ENCODE results near the gene CENPO.
A peak's percentile ranks its signal among the peaks of the same experiment; 100 is the strongest.
"Not testable (repeated sequence)": the region's sequence is repeated elsewhere in the genome, so short reads cannot be mapped to it uniquely, and the experiment has no call there.

Gene CENPO

DNA sequence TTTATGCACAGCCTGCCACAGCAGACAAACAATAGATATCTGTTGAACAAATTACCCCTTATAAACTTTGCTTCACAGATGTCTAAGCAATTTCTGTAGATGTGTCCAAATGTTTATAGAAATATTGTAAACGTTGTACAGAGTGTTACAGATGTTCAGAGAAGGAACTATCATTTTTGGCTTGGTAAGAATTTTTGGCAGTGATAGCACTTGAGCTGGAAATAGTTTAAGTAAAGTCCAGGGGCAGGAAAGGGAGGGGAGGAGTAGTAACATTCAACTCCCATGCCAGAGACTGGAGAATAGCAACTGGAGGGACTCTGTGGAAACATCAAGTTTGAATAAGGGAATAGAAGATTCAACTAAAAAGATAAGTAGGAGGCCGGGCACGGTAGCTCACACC, 4.4 kb upstream of the CENPO start:
- Histone ChIP-seq H3K9me3 (ENCODE audit: control insufficient read depth, low read length) (no peaks in the 10 kb centered on the region), H3K9ac (ENCODE audit: low read length) (no peak overlapping the region), H3K36me3 (ENCODE audit: control insufficient read depth, insufficient read depth, low read length, severe bottlenecking) (peaks cover 10% of the 10 kb centered on the region), H3K27me3 (replicated peaks; ENCODE audit: control insufficient read depth, insufficient read depth, low read length) (no peaks in the 10 kb centered on the region), H3K4me1 (ENCODE audit: control insufficient read depth, insufficient read depth, low read length) (peaks cover 3% of the 10 kb centered on the region), H3K4me3 (ENCODE audit: low read length) (no peak overlapping the region)
- no peak for DNase-seq (ENCODE audit: low read depth)

DNA sequence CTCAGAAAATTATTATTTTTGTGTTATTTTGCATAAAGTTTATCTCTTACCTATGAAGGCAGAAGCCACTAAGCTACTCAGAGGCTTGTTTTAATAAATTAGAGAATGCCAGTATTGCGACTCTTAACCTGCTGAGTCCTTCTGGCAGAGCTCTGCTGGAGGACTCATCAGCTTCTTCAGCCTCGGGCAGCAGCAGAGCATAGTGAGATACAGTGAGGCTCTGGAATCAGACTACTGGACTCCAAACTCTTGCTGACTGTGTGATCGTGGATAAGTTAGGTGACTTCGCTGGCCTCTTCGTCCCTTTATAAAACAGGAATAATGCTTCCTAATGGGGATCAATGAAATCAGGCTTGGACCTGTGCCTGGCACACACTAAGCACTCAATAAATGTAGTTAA, 1.8 kb upstream of the CENPO start:
- no peak overlapping the region for H3K9ac ChIP-seq (ENCODE audit: low read length)
- H3K9me3 ChIP-seq (ENCODE audit: control insufficient read depth, low read length) = no peaks in the 10 kb centered on the region
- peaks cover 10% of the 10 kb centered on the region for H3K36me3 ChIP-seq (ENCODE audit: control insufficient read depth, insufficient read depth, low read length, severe bottlenecking)
- no peaks in the 10 kb centered on the region for H3K27me3 ChIP-seq (replicated peaks; ENCODE audit: control insufficient read depth, insufficient read depth, low read length)
- no peak for DNase-seq (ENCODE audit: low read depth)
- peaks cover 8% of the 10 kb centered on the region for H3K4me1 ChIP-seq (ENCODE audit: control insufficient read depth, insufficient read depth, low read length)
- H3K4me3 ChIP-seq (ENCODE audit: low read length) = no peak overlapping the region

DNA sequence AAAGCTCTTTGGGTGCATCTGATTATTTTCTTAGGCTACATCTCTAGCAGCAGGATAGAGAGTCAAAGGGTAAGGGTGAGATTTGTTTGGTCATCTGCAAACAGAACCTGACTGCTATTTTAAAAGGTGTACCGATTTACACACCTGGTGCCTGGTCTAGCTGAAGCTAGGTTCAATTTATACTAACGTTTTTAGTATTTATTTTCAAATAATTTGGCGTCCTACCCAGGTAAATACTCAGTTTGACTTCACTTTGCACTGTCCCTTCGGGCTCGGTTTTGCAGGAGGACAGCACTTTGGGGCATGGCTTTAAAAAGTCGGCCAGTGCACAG, 717 bp upstream of the CENPO start:
- H3K9ac ChIP-seq (ENCODE audit: low read length) = peak overlapping the region; percentile 95
- H3K9me3 ChIP-seq (ENCODE audit: control insufficient read depth, low read length) = no peaks in the 10 kb centered on the region
- H3K4me3 ChIP-seq (ENCODE audit: low read length) = peak overlapping the region; percentile 88
- peaks cover 8% of the 10 kb centered on the region for H3K4me1 ChIP-seq (ENCODE audit: control insufficient read depth, insufficient read depth, low read length)
- H3K27me3 ChIP-seq (replicated peaks; ENCODE audit: control insufficient read depth, insufficient read depth, low read length) = no peaks in the 10 kb centered on the region
- no peak for DNase-seq (ENCODE audit: low read depth)
- peaks cover 10% of the 10 kb centered on the region for H3K36me3 ChIP-seq (ENCODE audit: control insufficient read depth, insufficient read depth, low read length, severe bottlenecking)

DNA sequence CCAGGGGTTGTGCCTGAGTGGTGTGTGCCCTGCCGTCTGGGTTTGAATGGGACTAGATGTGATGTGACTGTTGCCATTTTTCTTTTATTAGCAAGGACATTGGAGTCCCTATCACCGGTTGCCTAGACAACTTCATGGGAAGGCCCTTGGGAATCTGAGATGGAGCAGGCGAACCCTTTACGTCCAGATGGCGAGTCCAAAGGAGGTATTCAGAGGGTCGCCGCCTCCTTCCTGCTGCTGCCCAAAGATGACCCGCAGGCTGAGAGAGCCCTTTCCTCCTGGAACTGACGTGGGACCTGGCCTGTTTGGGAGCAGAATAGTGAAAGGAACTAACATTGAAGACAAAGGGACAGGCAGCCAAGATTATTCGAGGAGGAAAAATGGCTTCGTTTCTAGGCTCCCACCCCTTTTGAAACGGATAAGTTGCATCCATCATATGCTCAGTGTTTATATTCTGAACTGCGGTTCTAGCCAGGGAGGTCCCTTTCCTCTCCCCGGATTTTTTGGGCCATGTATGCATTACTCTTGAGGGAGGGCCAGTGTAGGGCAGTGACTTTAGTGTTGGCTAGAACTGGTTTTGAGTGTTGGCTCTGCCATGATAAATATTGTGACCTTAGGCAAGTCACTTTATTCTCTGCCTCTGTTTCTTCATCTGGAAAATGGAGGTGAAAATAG, 673 bp downstream of the CENPO start:
- no peaks in the 10 kb centered on the region for H3K9me3 ChIP-seq (ENCODE audit: control insufficient read depth, low read length)
- DNase-seq (ENCODE audit: low read depth) = peak; percentile 45
- H3K36me3 ChIP-seq (ENCODE audit: control insufficient read depth, insufficient read depth, low read length, severe bottlenecking) = peaks cover 10% of the 10 kb centered on the region
- peaks cover 8% of the 10 kb centered on the region for H3K4me1 ChIP-seq (ENCODE audit: control insufficient read depth, insufficient read depth, low read length)
- H3K4me3 ChIP-seq (ENCODE audit: low read length) = peak overlapping the region; percentile 88
- H3K27me3 ChIP-seq (replicated peaks; ENCODE audit: control insufficient read depth, insufficient read depth, low read length) = no peaks in the 10 kb centered on the region
- peak overlapping the region; percentile 95 for H3K9ac ChIP-seq (ENCODE audit: low read length)

DNA sequence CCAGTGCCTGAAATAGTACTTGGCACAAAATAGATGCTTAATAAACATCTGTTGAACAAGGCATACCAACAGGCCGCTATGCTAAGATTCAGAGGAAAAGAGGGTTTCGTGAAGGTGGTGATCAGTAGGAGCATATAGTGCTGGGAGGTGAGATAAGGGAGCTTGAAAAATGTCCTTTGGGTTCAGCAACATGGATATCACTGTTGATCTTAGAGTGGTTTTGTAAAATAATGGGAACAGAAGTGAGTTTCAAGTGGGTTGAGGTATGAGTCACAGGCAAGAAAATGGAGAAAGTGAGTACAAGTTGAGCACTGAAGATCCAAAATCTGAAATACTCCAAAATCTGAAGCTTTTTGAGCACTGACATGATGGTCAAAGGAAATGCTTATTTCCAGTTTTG, 4.4 kb downstream of the CENPO start:
- no peaks in the 10 kb centered on the region for H3K9me3 ChIP-seq (ENCODE audit: control insufficient read depth, low read length)
- H3K4me1 ChIP-seq (ENCODE audit: control insufficient read depth, insufficient read depth, low read length) = peaks cover 4% of the 10 kb centered on the region
- no peaks in the 10 kb centered on the region for H3K27me3 ChIP-seq (replicated peaks; ENCODE audit: control insufficient read depth, insufficient read depth, low read length)
- no peak overlapping the region for H3K9ac ChIP-seq (ENCODE audit: low read length)
- no peak overlapping the region for H3K4me3 ChIP-seq (ENCODE audit: low read length)
- no peaks in the 10 kb centered on the region for H3K36me3 ChIP-seq (ENCODE audit: control insufficient read depth, insufficient read depth, low read length, severe bottlenecking)
- no peak for DNase-seq (ENCODE audit: low read depth)

DNA sequence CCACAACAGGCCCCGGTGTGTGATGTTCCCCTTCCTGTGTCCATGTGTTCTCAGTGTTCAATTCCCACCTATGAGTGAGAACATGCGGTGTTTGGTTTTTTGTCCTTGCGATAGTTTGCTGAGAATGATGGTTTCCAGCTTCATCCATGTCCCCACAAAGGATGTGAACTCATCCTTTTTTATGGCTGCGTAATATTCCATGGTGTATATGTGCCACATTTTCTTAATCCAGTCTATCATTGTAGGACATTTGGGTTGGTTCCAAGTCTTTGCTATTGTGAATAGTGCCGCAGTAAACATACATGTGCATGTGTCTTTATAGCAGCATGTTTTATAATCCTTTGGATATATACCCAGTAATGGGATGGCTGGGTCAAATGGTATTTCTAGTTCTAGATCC, 7.3 kb downstream of the CENPO start:
- not testable (repeated sequence) for H3K9me3 ChIP-seq (ENCODE audit: control insufficient read depth, low read length); H3K4me1 ChIP-seq (ENCODE audit: control insufficient read depth, insufficient read depth, low read length); DNase-seq (ENCODE audit: low read depth); H3K9ac ChIP-seq (ENCODE audit: low read length); H3K36me3 ChIP-seq (ENCODE audit: control insufficient read depth, insufficient read depth, low read length, severe bottlenecking); H3K4me3 ChIP-seq (ENCODE audit: low read length); H3K27me3 ChIP-seq (replicated peaks; ENCODE audit: control insufficient read depth, insufficient read depth, low read length)

DNA sequence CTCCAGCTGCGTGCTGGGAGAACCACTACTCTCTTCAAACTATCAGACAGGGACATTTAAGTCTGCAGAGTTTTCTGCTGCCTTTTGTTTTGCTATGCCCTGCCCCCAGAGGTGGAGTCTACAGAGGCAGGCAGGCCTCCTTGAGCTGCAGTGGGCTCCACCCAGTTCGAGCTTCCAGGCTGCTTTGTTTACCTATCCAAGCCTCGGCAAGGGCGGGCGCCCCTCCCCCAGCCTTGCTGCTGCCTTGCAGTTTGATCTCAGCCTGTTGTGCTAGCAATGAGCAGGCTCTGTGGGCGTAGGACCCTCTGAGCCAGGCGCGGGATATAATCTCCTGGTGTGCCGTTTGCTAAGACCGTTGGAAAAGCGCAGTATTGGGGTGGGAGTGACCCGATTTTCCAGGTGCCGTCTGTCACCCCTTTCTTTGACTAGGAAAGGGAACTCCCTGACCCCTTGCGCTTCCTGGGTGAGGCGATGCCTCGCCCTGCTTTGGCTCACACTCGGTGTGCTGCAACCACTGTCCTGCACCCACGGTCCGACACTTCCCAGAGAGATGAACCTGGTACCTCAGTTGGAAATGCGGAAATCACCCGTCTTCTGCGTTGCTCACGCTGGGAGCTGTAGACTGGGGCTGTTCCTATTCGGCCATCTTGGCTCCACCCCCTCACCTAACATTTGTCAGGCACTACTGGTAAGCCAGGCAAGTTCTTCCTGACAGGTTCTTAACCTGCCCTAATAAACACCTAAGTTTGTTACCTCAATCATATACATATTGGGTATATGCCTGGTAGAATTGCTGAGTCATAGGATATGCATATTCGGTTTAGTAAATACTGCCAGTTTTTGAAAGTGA, 12.8 kb downstream of the CENPO start:
- not testable (repeated sequence) for H3K27me3 ChIP-seq (replicated peaks; ENCODE audit: control insufficient read depth, insufficient read depth, low read length); H3K9me3 ChIP-seq (ENCODE audit: control insufficient read depth, low read length); H3K4me3 ChIP-seq (ENCODE audit: low read length); H3K9ac ChIP-seq (ENCODE audit: low read length); DNase-seq (ENCODE audit: low read depth); H3K4me1 ChIP-seq (ENCODE audit: control insufficient read depth, insufficient read depth, low read length); H3K36me3 ChIP-seq (ENCODE audit: control insufficient read depth, insufficient read depth, low read length, severe bottlenecking)

DNA sequence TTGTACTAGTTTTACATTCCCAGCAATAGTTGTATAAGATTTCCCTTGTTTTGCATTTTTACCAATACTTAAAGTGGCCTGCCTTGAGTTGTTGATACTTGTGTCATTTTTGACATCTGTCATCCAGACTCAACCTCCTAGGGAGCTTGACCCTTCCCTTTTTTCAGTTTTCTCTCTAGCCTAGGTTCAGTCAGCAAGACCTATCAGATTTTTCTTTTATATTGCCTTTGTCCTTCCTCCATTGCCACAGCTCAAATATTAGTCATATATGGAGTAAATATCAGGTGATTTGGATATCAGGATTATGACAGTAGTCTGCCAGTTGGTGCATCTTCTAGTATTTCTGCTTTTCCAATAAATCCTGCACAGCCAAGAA, 13.4 kb downstream of the CENPO start:
- Histone ChIP-seq H3K9me3 (ENCODE audit: control insufficient read depth, low read length) (peaks cover 4% of the 10 kb centered on the region), H3K27me3 (replicated peaks; ENCODE audit: control insufficient read depth, insufficient read depth, low read length) (no peaks in the 10 kb centered on the region), H3K9ac (ENCODE audit: low read length) (no peak overlapping the region), H3K4me3 (ENCODE audit: low read length) (no peak overlapping the region), H3K36me3 (ENCODE audit: control insufficient read depth, insufficient read depth, low read length, severe bottlenecking) (no peaks in the 10 kb centered on the region), H3K4me1 (ENCODE audit: control insufficient read depth, insufficient read depth, low read length) (no peaks in the 10 kb centered on the region)
- DNase-seq (ENCODE audit: low read depth) = no peak

DNA sequence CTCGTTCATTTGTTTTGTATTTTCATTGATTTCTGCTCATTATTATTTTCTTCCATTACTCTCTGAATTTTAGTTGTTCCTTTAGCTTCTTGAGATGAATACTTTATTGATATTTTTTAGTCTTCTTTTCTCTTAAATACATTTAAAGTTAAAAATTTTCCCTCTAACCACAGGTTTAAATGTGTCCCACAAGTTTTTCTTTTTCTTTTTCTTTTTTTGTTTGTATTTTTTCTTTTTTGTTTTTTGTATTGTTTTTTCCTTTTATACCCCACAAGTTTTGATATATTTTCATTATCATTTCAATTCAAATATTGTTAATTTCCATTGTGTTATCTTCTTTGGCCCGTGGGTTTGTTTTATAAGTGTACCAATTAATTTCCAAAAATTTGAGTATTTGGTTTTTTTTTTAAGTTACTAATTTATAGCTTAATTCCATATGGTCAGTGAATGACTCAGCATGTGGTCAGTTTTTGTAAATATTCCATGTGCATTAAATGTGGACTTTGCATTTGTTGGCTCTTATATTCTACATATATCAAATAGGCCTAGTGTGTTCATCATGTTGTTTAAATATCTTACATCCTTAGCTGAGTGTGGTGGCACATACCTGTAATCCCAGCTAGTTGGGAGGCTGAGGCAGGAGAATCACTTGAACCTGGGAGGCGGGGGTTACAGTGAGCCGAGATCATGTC, 16.2 kb downstream of the CENPO start:
- Histone ChIP-seq H3K9me3 (ENCODE audit: control insufficient read depth, low read length) (peaks cover 4% of the 10 kb centered on the region), H3K27me3 (replicated peaks; ENCODE audit: control insufficient read depth, insufficient read depth, low read length) (no peaks in the 10 kb centered on the region), H3K9ac (ENCODE audit: low read length) (no peak overlapping the region), H3K4me1 (ENCODE audit: control insufficient read depth, insufficient read depth, low read length) (no peaks in the 10 kb centered on the region), H3K36me3 (ENCODE audit: control insufficient read depth, insufficient read depth, low read length, severe bottlenecking) (no peaks in the 10 kb centered on the region), H3K4me3 (ENCODE audit: low read length) (no peak overlapping the region)
- DNase-seq (ENCODE audit: low read depth) = no peak

DNA sequence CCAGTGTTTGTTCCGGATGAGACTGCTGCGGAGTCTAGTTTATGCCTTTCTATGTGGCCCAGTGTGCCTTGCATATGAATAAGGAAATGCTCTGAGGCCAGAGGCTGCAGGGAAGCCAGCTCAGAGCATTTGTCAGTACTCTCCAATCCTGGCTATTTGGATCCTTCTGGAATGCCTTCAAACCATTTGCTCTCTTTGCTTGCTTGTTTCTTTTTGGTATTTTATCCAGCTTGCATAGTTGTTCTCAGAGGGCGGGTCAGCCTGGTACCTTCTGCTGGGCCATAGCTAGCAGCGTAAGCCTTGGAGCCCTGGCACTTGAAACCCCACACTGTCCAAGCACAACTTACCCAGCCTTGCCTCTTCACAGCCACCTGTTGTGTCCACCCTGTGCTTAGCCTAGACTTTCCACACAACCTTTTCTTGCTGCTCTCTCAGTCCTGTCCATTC, 20.5 kb downstream of the CENPO start:
- peaks cover 3% of the 10 kb centered on the region for H3K4me1 ChIP-seq (ENCODE audit: control insufficient read depth, insufficient read depth, low read length)
- H3K9ac ChIP-seq (ENCODE audit: low read length) = no peak overlapping the region
- no peak overlapping the region for H3K4me3 ChIP-seq (ENCODE audit: low read length)
- no peaks in the 10 kb centered on the region for H3K27me3 ChIP-seq (replicated peaks; ENCODE audit: control insufficient read depth, insufficient read depth, low read length)
- DNase-seq (ENCODE audit: low read depth) = no peak
- no peaks in the 10 kb centered on the region for H3K9me3 ChIP-seq (ENCODE audit: control insufficient read depth, low read length)
- H3K36me3 ChIP-seq (ENCODE audit: control insufficient read depth, insufficient read depth, low read length, severe bottlenecking) = peaks cover 11% of the 10 kb centered on the region

DNA sequence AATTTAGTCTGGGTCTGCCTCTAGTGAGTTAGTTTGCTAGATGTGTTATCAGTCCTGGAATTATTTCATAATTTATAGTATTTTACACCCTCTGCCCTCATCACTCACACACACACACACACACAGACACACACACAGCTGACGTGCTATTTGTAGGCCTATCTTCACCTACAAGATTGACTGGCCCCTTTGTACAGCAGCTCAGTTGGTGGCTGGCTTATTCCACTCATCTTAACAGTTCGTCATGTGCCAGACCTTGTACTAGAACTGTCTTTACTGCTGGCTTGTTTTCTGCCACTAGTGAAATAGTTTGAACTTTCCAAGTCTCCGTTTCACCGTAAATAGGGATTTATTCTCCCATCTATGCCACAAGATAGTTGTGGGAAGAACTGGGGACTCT, 21.3 kb downstream of the CENPO start:
- DNase-seq (ENCODE audit: low read depth) = no peak
- Histone ChIP-seq H3K9ac (ENCODE audit: low read length) (no peak overlapping the region), H3K36me3 (ENCODE audit: control insufficient read depth, insufficient read depth, low read length, severe bottlenecking) (peaks cover 15% of the 10 kb centered on the region), H3K9me3 (ENCODE audit: control insufficient read depth, low read length) (no peaks in the 10 kb centered on the region), H3K4me1 (ENCODE audit: control insufficient read depth, insufficient read depth, low read length) (peaks cover 3% of the 10 kb centered on the region), H3K4me3 (ENCODE audit: low read length) (no peak overlapping the region), H3K27me3 (replicated peaks; ENCODE audit: control insufficient read depth, insufficient read depth, low read length) (no peaks in the 10 kb centered on the region)
